ENCODE data around the gene ECM2. TPM values are rescaled to one million over a fixed set of nuclear protein-coding genes. Genes with fewer than 3 reads are reported as not detected.

Gene ECM2
- total RNA-seq, 1 donor from 2014 or later: 0.18 TPM

DNA sequence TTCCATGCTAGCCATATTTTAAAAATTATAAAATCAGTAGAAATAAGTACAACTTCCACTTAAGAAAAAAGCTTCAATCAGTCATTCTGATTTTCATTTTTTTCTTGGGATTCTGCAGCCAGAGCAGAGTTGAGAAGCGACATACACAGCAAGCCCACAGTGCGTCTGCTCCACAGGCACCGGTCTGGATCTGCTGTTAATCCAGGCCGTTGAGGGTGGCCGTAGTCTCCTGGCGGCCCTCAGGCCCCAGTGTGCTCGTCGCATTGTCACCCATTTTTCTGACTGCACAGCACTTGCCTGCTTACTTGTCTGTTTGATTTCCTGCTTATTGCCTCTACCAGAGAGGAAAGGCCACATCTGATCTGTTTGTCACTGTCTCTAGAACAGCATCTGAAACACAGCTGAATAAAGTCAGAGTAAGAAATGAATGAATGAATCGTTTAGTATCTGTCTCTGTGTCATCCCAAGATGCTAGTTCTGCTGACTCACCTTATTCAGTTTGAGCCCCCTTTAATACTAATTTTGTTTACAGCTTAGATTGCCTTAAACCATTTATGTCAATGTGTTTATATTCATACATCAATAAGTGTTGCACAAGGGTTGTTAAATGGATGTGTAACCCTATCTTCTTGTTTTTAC is 41.9 kb downstream of the ECM2 start:
- H3K27ac Mint-ChIP-seq (ENCODE audit: unreplicated experiment): no peak overlapping the region
- FAIRE-seq: no peak

DNA sequence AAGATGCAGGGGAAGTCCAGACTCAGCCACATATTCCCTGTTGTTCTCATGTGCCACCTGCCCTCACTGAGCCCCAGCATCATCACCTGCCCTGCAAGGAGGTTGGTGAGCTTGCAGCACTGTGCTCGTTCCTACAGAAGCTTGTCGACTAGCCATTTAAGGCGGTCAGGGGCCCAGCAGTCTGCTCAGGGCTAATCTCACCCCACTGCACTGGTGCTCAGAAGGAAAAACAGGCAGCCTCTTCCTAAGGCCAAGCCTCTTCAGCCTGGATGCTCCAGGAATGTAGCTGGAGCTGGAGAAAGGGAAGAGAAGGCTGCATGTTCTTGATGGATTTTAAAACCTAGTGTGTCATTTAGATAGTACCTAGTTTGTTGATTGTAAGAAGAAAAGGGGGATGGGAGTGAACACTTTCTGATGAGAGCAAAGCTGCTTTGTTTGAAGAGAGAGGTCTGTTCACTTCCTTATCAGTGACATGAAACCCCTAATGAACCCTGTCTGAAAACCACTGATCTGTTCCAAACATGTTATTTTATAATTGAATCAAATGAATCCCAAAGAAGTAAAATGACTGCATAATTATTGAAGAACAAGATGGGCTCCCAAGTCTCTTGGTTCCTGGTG is 42.9 kb downstream of the ECM2 start:
- H3K4me3 ChIP-seq (ENCODE audit: insufficient read depth, low read depth, low read length): no peak overlapping the region
- H3K4me2 ChIP-seq (ENCODE audit: low read length): no peak overlapping the region
- H3K36me3 Mint-ChIP-seq (ENCODE audit: low read depth, unreplicated experiment): no peaks in the 10 kb centered on the region
- H4K20me1 ChIP-seq (ENCODE audit: insufficient read depth, low read length): no peaks in the 10 kb centered on the region
- no peak for FAIRE-seq
- H3K79me2 ChIP-seq (ENCODE audit: insufficient read depth, low read length): no peaks in the 10 kb centered on the region
- TF ChIP-seq, protein P1, sequence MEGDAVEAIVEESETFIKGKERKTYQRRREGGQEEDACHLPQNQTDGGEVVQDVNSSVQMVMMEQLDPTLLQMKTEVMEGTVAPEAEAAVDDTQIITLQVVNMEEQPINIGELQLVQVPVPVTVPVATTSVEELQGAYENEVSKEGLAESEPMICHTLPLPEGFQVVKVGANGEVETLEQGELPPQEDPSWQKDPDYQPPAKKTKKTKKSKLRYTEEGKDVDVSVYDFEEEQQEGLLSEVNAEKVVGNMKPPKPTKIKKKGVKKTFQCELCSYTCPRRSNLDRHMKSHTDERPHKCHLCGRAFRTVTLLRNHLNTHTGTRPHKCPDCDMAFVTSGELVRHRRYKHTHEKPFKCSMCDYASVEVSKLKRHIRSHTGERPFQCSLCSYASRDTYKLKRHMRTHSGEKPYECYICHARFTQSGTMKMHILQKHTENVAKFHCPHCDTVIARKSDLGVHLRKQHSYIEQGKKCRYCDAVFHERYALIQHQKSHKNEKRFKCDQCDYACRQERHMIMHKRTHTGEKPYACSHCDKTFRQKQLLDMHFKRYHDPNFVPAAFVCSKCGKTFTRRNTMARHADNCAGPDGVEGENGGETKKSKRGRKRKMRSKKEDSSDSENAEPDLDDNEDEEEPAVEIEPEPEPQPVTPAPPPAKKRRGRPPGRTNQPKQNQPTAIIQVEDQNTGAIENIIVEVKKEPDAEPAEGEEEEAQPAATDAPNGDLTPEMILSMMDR (IDR thresholded peaks at IDR 0.05; ENCODE audit: insufficient read depth, low read depth, low read length): no peak
- no peak for TF ChIP-seq EZH2 (IDR thresholded peaks at IDR 0.05; ENCODE audit: insufficient read depth, low read length)
- H3K9ac ChIP-seq (ENCODE audit: low read length): no peak overlapping the region
- no peak overlapping the region for H3K4me3 Mint-ChIP-seq (ENCODE audit: unreplicated experiment)
- no peaks in the 10 kb centered on the region for H3K9me3 Mint-ChIP-seq (ENCODE audit: unreplicated experiment)
- peaks cover 29% of the 10 kb centered on the region for H3K4me1 Mint-ChIP-seq (ENCODE audit: low read depth, unreplicated experiment)
- no peak overlapping the region for H3K27ac ChIP-seq (ENCODE audit: low read depth, low read length)
- H3K27ac Mint-ChIP-seq (ENCODE audit: unreplicated experiment): no peak overlapping the region
- H3K27me3 Mint-ChIP-seq (ENCODE audit: low read depth, unreplicated experiment): no peaks in the 10 kb centered on the region
- H3K36me3 ChIP-seq (ENCODE audit: insufficient read depth, low read length): no peaks in the 10 kb centered on the region
- peaks cover 12% of the 10 kb centered on the region for H3K4me1 ChIP-seq (ENCODE audit: insufficient read depth, low read length)
- H2AFZ ChIP-seq (ENCODE audit: low read depth, low read length): no peak overlapping the region
- H3K9me3 ChIP-seq (ENCODE audit: insufficient read depth, low read depth, low read length): no peaks in the 10 kb centered on the region
- no peak for DNase-seq (ENCODE audit: low read depth)
- H3K27me3 ChIP-seq (ENCODE audit: insufficient read depth, low read length): no peaks in the 10 kb centered on the region

More for the DNA sequence above, 41.9 kb downstream of the ECM2 start:
- peaks cover 9% of the 10 kb centered on the region for H3K4me1 ChIP-seq (ENCODE audit: insufficient read depth, low read length)
- no peak overlapping the region for H2AFZ ChIP-seq (ENCODE audit: low read depth, low read length)
- no peaks in the 10 kb centered on the region for H3K79me2 ChIP-seq (ENCODE audit: insufficient read depth, low read length)
- H3K9ac ChIP-seq (ENCODE audit: low read length): no peak overlapping the region
- DNase-seq (ENCODE audit: low read depth): no peak
- no peaks in the 10 kb centered on the region for H3K36me3 Mint-ChIP-seq (ENCODE audit: low read depth, unreplicated experiment)
- H3K4me3 Mint-ChIP-seq (ENCODE audit: unreplicated experiment): no peak overlapping the region
- H3K36me3 ChIP-seq (ENCODE audit: insufficient read depth, low read length): no peaks in the 10 kb centered on the region
- H3K4me3 ChIP-seq (ENCODE audit: insufficient read depth, low read depth, low read length): no peak overlapping the region
- no peak overlapping the region for H3K27ac ChIP-seq (ENCODE audit: low read depth, low read length)
- H3K9me3 Mint-ChIP-seq (ENCODE audit: unreplicated experiment): no peaks in the 10 kb centered on the region
- no peaks in the 10 kb centered on the region for H3K27me3 ChIP-seq (ENCODE audit: insufficient read depth, low read length)
- H4K20me1 ChIP-seq (ENCODE audit: insufficient read depth, low read length): no peaks in the 10 kb centered on the region
- H3K9me3 ChIP-seq (ENCODE audit: insufficient read depth, low read depth, low read length): no peaks in the 10 kb centered on the region
- no peaks in the 10 kb centered on the region for H3K27me3 Mint-ChIP-seq (ENCODE audit: low read depth, unreplicated experiment)
- no peak overlapping the region for H3K4me2 ChIP-seq (ENCODE audit: low read length)
- TF ChIP-seq, protein P1 (IDR thresholded peaks at IDR 0.05; ENCODE audit: insufficient read depth, low read depth, low read length): no peak
- TF ChIP-seq EZH2 (IDR thresholded peaks at IDR 0.05; ENCODE audit: insufficient read depth, low read length): no peak
- H3K4me1 Mint-ChIP-seq (ENCODE audit: low read depth, unreplicated experiment): peaks cover 29% of the 10 kb centered on the region
